GM18498 (cell line): ENCODE results near the gene NEDD4L.

Experiments used
- ATAC-seq: cut with Tn5 transposase; IDR thresholded peaks from one replicate; pipeline ENCODE4 v1.9.1; 2021; ENCODE audit warnings: mild to moderate bottlenecking, moderate library complexity; ENCODE audit not compliant: unreplicated experiment

Gene NEDD4L

GRCh38 chr18:58228762-58229161 lies 184.7 kb downstream of the NEDD4L start:
- no peak for ATAC-seq

GRCh38 chr18:58229162-58229561 lies 185.1 kb downstream of the NEDD4L start:
- no peak for ATAC-seq

- ATAC-seq, result no peak
These were observed 186.6 kb downstream of the NEDD4L start for GRCh38 chr18:58230438-58231179.

GRCh38 chr18:58231930-58232329 lies 187.9 kb downstream of the NEDD4L start:
- no peak for ATAC-seq

GRCh38 chr18:58232668-58233067 lies 188.6 kb downstream of the NEDD4L start:
- no peak for ATAC-seq

- ATAC-seq, result no peak
These were observed 190.3 kb downstream of the NEDD4L start for GRCh38 chr18:58234359-58234741.

- ATAC-seq, result no peak
These were observed 191.0 kb downstream of the NEDD4L start for GRCh38 chr18:58235001-58235436.

- ATAC-seq, result no peak
These were observed 195.9 kb downstream of the NEDD4L start for GRCh38 chr18:58239879-58240278.

- ATAC-seq, result no peak
These were observed 197.1 kb downstream of the NEDD4L start for GRCh38 chr18:58241026-58241679.

GRCh38 chr18:58241877-58242276 lies 197.9 kb downstream of the NEDD4L start:
- ATAC-seq, result no peak

GRCh38 chr18:58242435-58242834 lies 198.4 kb downstream of the NEDD4L start:
- ATAC-seq, result no peak

GRCh38 chr18:58242968-58243367 lies 198.9 kb downstream of the NEDD4L start:
- ATAC-seq, result no peak

GRCh38 chr18:58243401-58243800 lies 199.4 kb downstream of the NEDD4L start:
- no peak for ATAC-seq

- no peak for ATAC-seq
These were observed 203.4 kb downstream of the NEDD4L start for GRCh38 chr18:58247363-58247834.

GRCh38 chr18:58249712-58250111 lies 205.7 kb downstream of the NEDD4L start:
- ATAC-seq, result no peak

GRCh38 chr18:58251416-58251815 lies 207.4 kb downstream of the NEDD4L start:
- no peak for ATAC-seq

- ATAC-seq, result no peak
These were observed 208.1 kb downstream of the NEDD4L start for GRCh38 chr18:58252166-58252565.

GRCh38 chr18:58253318-58253717 lies 209.3 kb downstream of the NEDD4L start:
- ATAC-seq, result no peak

- ATAC-seq, result no peak
These were observed 209.8 kb downstream of the NEDD4L start for GRCh38 chr18:58253871-58254270.

GRCh38 chr18:58254873-58255511 lies 211.0 kb downstream of the NEDD4L start:
- no peak for ATAC-seq

- no peak for ATAC-seq
These were observed 211.8 kb downstream of the NEDD4L start for GRCh38 chr18:58255701-58256311.
